Stimulated activated CD4-positive, alpha-beta T cell treated with anti-CD3 and anti-CD28 coated beads, Interleukin-1b, Interleukin-23, amount 100 ng/mL, for 48 hours (primary cell): ENCODE measurements around the gene TRAPPC5.

Source experiments
- DNase-seq: peaks from one replicate; pipeline ENCODE4 v3.0.0-alpha.2; 2020

TRAPPC5 gene

DNA sequence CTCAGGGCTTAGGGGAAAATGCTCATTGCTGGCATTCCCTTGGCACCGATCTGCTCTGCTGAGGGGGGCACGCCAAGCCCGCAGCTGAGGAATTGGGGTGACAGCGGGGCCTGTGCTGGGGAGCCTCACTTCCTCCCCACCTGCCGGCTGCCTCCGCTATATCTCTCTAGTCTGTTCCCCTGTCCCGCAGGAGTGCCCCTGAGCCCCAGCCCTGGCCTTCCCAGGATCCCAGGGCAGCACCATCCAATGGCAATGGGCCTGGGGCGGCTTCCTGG, 34.3 kb upstream of the TRAPPC5 start:
- no peak for DNase-seq

- DNase-seq: no peak
Measured at GRCh38 chr19:7647156-7647555, 33.5 kb upstream of the TRAPPC5 start.

DNA sequence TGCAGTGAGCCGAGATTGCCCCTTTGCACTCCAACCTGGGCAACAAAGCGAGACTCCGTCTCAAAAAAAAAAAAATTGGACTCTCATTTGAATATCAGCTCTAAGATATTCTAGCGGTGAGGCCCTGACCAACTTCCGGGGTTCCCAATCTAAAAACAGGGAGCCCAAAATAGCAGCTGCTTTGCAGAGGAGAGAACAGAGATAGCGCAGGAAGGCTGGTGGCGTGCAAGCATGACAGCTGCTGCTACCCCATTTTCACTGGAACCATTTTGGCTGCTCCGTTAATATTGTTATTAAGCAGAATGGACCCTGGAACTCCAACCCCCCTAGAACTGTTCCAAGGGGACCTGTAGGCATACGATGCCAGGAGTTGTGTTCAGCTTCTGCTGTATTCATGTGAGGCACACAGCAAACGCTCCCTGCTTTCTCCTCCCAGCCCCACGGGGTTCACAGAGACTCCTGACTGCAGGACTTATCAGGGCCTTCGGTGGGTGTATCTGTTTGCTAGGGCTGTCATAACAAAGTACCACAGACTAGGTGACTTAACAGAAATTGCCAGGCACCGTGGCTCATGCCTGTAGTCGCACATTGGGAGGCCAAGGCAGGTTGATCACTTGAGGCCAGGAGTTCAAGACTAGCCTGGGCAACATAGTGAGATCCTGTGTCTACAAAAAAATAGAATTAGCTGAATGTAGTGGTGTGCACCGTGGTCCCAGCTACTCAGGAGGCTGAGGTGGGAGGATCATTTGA, 32.2 kb upstream of the TRAPPC5 start:
- no peak for DNase-seq

DNA sequence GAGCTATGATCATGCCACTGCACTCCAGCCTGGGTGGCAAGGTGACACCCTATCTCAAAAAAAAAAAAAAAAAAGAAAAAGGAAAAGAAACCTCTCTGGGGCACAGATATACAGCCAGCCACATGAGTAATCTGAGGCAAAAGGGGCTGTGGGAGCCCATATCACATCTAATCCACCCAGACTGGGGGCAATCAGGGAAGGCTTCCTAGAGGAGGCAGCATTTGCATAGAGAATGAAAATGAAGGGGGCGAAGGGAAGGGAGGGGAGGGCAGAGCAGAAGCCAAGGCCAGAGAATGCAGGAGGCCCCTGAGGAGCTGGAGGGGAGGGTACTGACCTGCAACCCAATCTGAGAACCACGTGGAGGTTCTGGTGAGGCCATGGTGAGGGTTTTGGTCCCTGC, 30.5 kb upstream of the TRAPPC5 start:
- DNase-seq: no peak

GRCh38 chr19:7652061-7652641, 28.5 kb upstream of the TRAPPC5 start:
- DNase-seq: peak; percentile 84

- no peak for DNase-seq
Measured at GRCh38 chr19:7654401-7654800, 26.2 kb upstream of the TRAPPC5 start.

DNA sequence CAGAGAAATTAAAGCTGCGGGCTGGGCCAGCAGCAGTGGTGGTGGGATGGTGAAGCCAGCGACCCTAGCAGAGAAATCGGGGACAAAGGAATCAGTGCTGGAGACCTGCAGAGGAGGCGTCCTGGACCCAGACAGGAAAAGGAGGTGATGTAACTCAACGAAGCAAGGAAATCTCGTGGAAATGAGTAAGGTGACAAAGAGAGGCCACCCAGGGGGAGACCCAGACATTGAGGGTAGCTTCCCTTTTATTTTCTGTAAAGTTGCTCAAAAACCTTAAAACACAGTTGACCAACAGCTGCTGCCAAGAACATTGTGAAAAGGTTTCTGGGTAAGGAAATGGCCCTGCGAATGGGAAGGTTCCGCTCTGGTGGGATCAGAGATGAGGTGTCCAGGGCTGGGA, 25.1 kb upstream of the TRAPPC5 start:
- no peak for DNase-seq

GRCh38 chr19:7657131-7657751, 23.4 kb upstream of the TRAPPC5 start:
- DNase-seq: peak; percentile 45

DNA sequence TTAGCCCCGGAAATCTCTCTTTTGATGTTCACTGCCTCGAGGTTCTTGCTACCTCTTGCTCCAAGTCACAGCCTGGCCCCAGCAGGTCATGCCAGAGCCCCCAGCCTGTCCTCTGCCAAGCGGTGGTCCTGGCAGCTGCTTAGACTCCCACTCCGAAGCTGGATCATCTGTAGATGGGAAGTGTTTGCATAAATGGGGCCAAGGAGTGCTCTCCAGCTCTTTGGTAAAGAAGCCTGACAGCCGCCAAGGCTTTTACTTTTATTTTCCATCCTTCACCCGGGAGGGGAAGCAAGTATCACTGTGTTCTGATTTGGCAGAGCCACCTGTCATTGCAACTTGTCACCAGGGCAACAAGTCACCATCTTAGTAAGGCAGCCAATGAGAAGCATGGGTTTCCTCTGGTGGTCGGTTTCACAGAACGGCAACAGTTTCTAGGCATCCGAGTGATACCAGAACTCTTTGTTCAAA, 22.4 kb upstream of the TRAPPC5 start:
- peak; percentile 58 for DNase-seq

DNA sequence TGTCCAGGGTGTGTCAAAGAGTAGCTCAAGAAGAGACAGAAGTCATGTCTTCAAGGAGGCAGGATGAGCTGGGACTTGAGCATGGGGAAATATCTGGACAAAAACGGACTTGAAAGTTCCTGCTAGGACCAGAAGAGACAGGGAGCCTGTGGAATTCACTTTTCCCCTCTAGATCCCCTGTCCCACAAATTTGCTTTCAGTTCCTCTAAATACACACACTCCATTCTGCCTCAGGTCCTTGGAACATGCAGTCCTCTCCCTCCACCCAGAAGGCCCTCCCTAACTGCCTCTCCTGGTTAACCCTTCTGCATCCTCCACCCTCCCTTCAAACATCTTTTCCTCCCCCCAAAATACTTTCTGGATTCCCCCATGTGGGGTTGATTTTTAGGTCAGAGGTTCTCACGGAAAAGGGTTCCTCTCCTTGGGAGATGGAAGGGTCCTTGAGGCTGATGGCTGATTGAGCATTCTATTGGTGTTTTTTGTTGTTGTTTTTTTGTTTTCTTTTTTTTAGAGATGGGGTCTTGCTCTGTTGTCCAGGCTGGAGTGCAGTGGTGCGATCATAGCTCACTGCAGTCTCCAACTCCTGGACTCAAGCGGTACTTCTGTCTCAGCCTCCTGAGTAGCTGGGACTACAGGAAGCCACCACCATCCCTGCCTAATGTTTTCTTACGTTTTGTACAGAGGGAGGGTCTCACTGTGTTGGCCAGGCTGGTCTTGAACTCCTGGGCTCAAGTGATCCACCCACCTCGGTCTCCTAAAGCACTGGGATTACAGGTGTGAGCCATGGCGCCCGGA, 18.7 kb upstream of the TRAPPC5 start:
- no peak for DNase-seq

DNA sequence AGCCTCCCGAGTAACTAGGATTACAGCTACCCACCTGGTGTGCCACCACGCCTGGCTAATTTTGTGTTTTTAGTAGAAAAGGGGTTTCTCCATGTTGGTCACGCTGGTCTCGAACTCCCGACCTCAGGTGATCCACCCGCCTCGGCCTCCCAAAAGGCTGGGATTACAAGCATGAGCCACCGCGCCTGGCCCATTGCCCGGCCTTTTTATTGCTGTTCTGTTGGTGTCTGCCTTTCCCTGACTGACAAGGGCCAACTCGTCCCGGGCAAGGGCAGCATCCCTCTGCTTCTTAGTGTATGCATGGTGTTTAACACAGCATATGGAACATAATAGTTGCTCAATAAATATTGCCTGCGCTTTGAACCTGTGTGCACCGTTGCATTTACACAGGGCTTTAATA, 18.0 kb upstream of the TRAPPC5 start:
- no peak for DNase-seq

DNA sequence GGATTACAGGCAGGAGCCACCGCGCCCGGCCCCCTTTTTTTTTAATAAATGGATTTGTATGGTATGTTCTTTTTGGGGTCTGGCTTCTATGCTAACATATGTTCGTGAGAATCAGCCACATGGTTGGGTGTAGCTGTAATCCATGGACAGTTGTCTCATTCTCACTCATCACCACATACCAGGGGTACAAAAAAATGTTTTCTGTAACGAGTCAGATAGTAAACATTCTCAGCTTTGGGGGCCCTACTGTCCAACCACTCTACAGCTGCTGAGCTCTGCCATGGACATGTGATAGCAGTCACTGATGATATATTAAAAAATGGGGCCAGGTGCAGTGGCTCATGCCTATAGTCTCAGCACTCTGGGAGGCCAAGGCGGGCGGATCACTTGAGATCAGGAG, 16.9 kb upstream of the TRAPPC5 start:
- DNase-seq: no peak

DNA sequence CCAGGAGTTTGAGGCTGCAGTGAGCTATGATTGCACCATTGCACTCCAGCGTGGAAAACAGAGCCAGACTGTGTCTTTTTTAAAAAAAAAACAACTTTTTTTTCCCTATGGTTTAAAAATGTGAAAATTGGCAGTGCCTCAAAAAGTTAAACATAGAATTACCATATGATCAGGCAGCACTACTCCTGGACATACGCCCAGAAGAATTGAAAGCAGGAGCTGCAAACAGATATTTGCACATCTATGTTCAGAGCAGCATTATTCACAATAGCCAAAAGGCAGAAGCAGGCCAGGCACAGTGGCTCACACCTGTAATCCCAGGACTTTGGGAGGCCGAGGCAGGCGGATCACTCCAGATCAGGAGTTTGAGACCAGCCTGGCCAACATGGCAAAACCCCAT, 15.6 kb upstream of the TRAPPC5 start:
- no peak for DNase-seq

DNA sequence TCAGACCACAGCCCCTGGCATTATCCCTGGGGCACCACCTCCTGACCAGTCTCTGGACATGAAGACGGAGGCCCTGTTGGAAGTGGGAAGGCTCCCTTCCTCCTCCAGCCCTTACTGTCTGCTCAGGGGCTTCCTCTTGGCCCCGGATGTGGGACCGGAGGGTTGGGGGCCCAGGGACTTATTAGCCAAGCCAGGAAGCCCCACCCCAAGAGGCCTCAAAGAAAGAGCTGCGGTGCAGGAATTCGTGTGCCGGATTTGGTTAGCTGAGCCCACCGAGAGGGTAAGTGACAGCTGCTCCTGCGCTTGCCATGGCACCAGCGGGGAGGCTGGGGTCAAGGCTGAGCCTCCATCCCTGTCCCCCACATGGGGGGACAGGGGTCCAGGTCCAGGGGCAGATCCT, 11.8 kb upstream of the TRAPPC5 start, which contains the start of gene RETN:
TSS of gene RETN (plus strand) at position 208 of the 400 bp plus-strand sequence. CDS start 278 bp downstream, outside the sequence.
- no peak for DNase-seq

GRCh38 chr19:7669641-7670040, 11.0 kb upstream of the TRAPPC5 start:
- no peak for DNase-seq

GRCh38 chr19:7670150-7670783, 10.4 kb upstream of the TRAPPC5 start:
- DNase-seq: peak; percentile 20

DNA sequence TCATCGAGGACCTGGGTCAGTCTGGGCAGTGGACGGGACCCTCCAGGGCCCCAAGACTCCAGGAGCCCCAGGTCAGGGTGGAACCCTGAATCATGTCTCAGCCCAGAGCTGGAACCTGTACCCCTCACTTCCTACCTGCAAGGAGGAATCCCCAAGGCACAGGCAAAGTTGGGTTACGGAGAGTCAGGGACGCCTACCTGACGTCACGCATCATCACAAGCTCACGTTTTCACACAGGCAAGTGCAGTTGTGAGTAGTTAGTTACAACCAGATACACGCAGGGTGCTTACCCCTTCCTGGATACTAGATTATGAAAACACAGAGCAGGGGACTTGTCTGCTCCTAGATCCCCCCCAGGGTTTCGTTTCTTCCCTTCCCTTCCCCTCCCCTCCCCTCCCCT, 9.8 kb upstream of the TRAPPC5 start:
- no peak for DNase-seq

DNA sequence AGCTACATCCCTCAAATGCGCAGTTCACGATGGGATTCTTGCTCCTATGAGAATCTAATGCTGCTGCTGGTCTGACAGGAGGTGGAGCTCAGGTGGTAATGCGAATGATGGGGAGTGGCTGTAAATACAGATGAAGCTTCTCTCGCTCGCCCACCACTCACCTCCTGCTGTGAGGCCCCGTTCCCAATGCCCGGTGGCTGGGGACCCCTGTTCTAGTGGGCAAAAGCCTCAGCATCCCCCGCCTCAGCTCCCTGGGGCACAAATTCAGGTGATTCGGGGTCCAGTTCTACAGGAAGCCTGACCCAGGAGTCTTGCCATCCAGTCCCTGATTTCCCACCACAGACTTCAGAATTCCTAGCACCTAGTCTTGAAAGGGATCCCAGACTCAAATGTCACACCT, 8.1 kb upstream of the TRAPPC5 start:
- DNase-seq: no peak

DNA sequence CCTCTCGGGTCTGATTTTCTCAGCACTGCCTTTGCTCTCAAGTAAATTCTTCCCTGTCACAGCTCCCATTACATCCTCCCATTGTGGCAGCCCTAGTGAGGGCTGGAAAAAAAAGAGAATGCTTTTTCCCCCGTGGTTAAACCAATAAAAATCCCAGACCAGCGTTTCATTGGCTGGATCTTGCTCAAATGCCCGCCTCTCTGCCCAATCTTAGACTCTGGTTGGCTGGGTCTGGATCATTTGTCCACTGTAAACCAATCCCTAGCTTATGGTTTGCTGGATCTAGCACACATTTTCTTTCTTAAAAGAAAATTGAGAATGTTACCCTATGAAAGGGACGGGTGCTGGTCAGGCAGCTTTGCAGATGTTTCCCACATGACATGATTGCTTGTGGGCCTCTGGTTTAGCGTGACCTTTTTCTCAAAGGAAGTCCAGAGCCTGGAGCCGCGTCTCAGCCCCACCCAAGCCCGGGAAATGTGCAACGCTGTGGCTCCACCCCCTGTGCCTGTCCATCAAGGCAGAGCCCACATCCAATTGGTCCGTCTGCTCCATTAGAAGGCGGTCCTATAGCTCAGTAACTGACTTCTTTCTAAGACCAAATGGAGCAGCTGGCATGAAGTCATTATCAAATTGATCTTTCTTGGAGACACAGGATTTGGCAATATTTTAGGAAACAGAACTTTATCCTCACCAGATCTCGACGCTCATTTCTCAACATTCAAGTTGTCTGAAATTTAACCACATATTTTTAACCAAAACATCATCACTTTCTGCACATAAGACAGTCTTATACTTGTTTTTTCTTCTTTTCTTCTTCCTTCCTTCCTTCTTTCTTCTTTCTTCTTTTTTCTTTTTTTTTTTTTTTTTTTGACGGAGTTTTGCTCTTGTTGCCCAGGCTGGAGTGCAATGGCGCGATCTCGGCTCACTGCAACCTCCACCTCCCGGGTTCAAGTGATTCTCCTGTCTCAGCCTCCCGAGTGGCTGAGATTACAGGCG, 6.3 kb upstream of the TRAPPC5 start:
- peak; percentile 49 for DNase-seq

GRCh38 chr19:7676376-7676775, 4.3 kb upstream of the TRAPPC5 start:
- no peak for DNase-seq

- no peak for DNase-seq
Measured at GRCh38 chr19:7676854-7677253, 3.8 kb upstream of the TRAPPC5 start, which contains the start of gene MCEMP1. Gene MCEMP1, plus strand, starts transcription at chr19:7677090. Its CDS starts 31 bp downstream, at chr19:7677121.
